ENCODE measurements around the gene LAMA3. TPM values are rescaled to one million over a fixed set of nuclear protein-coding genes. Genes with fewer than 3 reads are reported as not detected.

LAMA3 gene
- polyA plus RNA-seq, 1 donor from 2014 or later = 3.4 TPM

DNA sequence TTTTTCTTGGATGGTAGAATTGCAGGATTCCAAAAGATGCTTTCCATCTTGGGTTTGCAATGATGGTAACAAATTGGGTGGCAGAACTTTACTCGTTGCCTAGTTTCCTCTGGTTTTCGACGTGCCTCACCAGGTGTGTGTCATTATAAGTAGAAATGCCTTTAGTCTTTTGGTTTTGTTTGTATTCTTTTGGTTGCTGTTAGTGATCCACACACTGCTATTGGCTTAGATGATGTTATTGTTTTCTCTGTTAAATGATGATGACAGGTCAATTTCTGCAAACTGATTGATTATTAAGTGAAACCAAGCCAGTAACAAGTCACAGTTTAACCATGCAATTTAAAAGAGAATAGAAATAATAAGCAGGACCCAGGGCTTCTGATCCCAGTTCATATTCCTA, 6.1 kb upstream of the LAMA3 start:
- Histone ChIP-seq H3K9me2 (ENCODE audit: insufficient read depth, low read length) (no peaks in the 10 kb centered on the region), H3K4me3 (ENCODE audit: low read length) (no peak overlapping the region), H3K79me2 (replicated peaks; ENCODE audit: insufficient read depth, low read length) (no peaks in the 10 kb centered on the region), H3F3A (ENCODE audit: insufficient read depth, low read length, poor library complexity, severe bottlenecking) (no peaks in the 10 kb centered on the region), H3K9ac (ENCODE audit: low read length) (no peak overlapping the region), H2AFZ (ENCODE audit: low read depth, low read length) (no peak overlapping the region), H3K4me2 (ENCODE audit: low read length) (no peak overlapping the region), H3K9me3 (ENCODE audit: low read length) (no peaks in the 10 kb centered on the region), H4K20me1 (ENCODE audit: insufficient read depth) (no peaks in the 10 kb centered on the region), H3K36me3 (ENCODE audit: insufficient read depth, low read length) (no peaks in the 10 kb centered on the region), H3K27me3 (ENCODE audit: insufficient read depth, low read depth, low read length) (peaks cover 13% of the 10 kb centered on the region), H3K27ac (ENCODE audit: low read length) (no peak overlapping the region)
- TF ChIP-seq RAD21 (conservative IDR thresholded peaks at IDR 0.05) (no peak), POLR2AphosphoS5 (IDR thresholded peaks at IDR 0.05) (no peak), TAF1 (IDR thresholded peaks at IDR 0.05; ENCODE audit: low read depth) (no peak), SMC3 (conservative IDR thresholded peaks at IDR 0.05; ENCODE audit: poor library complexity) (no peak), EP300 (conservative IDR thresholded peaks at IDR 0.05; ENCODE audit: poor library complexity, severe bottlenecking) (no peak), MXI1 (conservative IDR thresholded peaks at IDR 0.05; ENCODE audit: poor library complexity, severe bottlenecking) (no peak), EZH2 (IDR thresholded peaks at IDR 0.05; ENCODE audit: borderline replicate concordance, insufficient read depth, low read length, poor library complexity, severe bottlenecking) (no peak)
- TF ChIP-seq, protein P1, sequence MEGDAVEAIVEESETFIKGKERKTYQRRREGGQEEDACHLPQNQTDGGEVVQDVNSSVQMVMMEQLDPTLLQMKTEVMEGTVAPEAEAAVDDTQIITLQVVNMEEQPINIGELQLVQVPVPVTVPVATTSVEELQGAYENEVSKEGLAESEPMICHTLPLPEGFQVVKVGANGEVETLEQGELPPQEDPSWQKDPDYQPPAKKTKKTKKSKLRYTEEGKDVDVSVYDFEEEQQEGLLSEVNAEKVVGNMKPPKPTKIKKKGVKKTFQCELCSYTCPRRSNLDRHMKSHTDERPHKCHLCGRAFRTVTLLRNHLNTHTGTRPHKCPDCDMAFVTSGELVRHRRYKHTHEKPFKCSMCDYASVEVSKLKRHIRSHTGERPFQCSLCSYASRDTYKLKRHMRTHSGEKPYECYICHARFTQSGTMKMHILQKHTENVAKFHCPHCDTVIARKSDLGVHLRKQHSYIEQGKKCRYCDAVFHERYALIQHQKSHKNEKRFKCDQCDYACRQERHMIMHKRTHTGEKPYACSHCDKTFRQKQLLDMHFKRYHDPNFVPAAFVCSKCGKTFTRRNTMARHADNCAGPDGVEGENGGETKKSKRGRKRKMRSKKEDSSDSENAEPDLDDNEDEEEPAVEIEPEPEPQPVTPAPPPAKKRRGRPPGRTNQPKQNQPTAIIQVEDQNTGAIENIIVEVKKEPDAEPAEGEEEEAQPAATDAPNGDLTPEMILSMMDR (IDR thresholded peaks at IDR 0.05; ENCODE audit: poor library complexity, severe bottlenecking) = no peak
- TF ChIP-seq, protein P2, sequence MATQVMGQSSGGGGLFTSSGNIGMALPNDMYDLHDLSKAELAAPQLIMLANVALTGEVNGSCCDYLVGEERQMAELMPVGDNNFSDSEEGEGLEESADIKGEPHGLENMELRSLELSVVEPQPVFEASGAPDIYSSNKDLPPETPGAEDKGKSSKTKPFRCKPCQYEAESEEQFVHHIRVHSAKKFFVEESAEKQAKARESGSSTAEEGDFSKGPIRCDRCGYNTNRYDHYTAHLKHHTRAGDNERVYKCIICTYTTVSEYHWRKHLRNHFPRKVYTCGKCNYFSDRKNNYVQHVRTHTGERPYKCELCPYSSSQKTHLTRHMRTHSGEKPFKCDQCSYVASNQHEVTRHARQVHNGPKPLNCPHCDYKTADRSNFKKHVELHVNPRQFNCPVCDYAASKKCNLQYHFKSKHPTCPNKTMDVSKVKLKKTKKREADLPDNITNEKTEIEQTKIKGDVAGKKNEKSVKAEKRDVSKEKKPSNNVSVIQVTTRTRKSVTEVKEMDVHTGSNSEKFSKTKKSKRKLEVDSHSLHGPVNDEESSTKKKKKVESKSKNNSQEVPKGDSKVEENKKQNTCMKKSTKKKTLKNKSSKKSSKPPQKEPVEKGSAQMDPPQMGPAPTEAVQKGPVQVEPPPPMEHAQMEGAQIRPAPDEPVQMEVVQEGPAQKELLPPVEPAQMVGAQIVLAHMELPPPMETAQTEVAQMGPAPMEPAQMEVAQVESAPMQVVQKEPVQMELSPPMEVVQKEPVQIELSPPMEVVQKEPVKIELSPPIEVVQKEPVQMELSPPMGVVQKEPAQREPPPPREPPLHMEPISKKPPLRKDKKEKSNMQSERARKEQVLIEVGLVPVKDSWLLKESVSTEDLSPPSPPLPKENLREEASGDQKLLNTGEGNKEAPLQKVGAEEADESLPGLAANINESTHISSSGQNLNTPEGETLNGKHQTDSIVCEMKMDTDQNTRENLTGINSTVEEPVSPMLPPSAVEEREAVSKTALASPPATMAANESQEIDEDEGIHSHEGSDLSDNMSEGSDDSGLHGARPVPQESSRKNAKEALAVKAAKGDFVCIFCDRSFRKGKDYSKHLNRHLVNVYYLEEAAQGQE (IDR thresholded peaks at IDR 0.05; ENCODE audit: borderline replicate concordance) = no peak

DNA sequence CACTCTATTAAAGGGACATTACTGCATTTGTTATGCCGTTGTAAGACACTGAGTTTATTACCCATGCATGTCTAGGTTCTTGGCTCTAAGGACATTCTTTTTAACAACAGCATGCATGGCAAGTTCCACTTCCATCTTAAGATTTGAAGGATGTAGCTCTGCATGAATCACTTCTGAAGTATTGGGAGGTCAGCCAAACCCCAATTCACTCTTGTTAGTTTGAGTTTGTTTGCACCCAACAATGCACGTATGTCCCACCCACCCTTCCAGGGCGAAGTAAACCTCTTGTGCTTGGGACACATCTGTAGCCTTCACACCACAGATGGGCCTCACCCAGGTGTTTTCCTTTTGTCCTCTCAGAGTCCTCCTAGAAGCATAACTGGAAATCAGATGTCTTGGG, 5.6 kb upstream of the LAMA3 start:
- no peaks in the 10 kb centered on the region for H3K9me2 ChIP-seq (ENCODE audit: insufficient read depth, low read length)
- H3K27ac ChIP-seq (ENCODE audit: low read length) = no peak overlapping the region
- no peaks in the 10 kb centered on the region for H4K20me1 ChIP-seq (ENCODE audit: insufficient read depth)
- no peaks in the 10 kb centered on the region for H3K36me3 ChIP-seq (ENCODE audit: insufficient read depth, low read length)
- no peak overlapping the region for H3K9ac ChIP-seq (ENCODE audit: low read length)
- H3K9me3 ChIP-seq (ENCODE audit: low read length) = no peaks in the 10 kb centered on the region
- H3K4me3 ChIP-seq (ENCODE audit: low read length) = no peak overlapping the region
- peaks cover 18% of the 10 kb centered on the region for H3K27me3 ChIP-seq (ENCODE audit: insufficient read depth, low read depth, low read length)
- no peak overlapping the region for H3K4me2 ChIP-seq (ENCODE audit: low read length)
- H3K79me2 ChIP-seq (replicated peaks; ENCODE audit: insufficient read depth, low read length) = no peaks in the 10 kb centered on the region
- no peaks in the 10 kb centered on the region for H3F3A ChIP-seq (ENCODE audit: insufficient read depth, low read length, poor library complexity, severe bottlenecking)
- H2AFZ ChIP-seq (ENCODE audit: low read depth, low read length) = no peak overlapping the region
- TF ChIP-seq, protein P1 (IDR thresholded peaks at IDR 0.05; ENCODE audit: poor library complexity, severe bottlenecking) = no peak
- TF ChIP-seq POLR2AphosphoS5 (IDR thresholded peaks at IDR 0.05) = no peak
- no peak for TF ChIP-seq EP300 (conservative IDR thresholded peaks at IDR 0.05; ENCODE audit: poor library complexity, severe bottlenecking)
